CD4-positive, alpha-beta T cell treated with Interleukin-6 at 100 ng/mL for 8 hours (primary cell): ENCODE results near the gene PLCH2.

Experiments used
- DNase-seq: peaks from one replicate; pipeline ENCODE4 v3.0.0-alpha.2; 2020; ENCODE audit warnings: mixed read lengths, low spot score

PLCH2 gene

DNA sequence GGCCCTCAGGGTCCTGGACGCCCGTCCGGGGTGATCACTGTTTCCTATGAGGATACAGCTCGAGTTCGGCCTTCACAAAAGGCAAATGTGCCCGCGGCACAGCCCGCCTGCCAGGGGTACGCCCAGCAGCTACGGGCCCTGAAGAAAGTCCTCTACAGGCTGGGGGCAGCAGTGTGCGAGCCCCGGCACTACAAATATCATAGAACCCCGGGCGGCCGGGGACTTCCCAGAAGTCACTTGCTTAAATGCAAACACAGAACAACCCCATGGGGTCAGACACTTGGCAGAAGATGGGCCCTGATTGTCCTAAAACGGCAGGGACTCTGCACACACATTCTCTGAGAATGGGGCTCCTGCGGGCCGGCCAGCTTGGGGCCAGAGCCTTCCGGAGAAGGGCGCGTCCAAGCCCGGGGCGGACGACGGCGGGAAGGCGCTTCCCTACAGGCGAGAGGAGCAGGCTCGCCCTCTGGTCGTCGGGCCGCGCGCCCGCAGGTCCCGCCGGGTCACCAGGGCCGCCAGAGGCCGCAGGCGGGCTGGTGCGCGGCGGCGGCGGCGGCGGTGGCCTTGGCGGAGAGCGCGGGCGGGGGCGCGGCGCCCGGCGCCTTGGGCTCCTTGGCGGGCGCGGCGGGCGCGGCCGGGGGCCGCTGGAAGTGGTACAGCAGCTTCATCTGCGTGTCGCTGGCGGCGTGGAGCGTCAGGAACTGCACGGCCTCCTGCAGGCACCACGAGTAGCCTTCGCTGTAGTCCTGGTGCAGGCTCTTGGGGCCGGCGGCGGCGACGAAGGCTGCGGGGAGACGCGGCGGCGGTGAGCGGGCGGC is 53.1 kb downstream of the PLCH2 start:
- DNase-seq = peak; percentile 48

GRCh38 chr1:2529784-2530512 is 53.9 kb downstream of the PLCH2 start, which contains the start of gene HES5:
TSS of gene HES5 (minus strand) at chr1:2530263. CDS start at chr1:2530164, 99 bp downstream.
- no peak for DNase-seq

DNA sequence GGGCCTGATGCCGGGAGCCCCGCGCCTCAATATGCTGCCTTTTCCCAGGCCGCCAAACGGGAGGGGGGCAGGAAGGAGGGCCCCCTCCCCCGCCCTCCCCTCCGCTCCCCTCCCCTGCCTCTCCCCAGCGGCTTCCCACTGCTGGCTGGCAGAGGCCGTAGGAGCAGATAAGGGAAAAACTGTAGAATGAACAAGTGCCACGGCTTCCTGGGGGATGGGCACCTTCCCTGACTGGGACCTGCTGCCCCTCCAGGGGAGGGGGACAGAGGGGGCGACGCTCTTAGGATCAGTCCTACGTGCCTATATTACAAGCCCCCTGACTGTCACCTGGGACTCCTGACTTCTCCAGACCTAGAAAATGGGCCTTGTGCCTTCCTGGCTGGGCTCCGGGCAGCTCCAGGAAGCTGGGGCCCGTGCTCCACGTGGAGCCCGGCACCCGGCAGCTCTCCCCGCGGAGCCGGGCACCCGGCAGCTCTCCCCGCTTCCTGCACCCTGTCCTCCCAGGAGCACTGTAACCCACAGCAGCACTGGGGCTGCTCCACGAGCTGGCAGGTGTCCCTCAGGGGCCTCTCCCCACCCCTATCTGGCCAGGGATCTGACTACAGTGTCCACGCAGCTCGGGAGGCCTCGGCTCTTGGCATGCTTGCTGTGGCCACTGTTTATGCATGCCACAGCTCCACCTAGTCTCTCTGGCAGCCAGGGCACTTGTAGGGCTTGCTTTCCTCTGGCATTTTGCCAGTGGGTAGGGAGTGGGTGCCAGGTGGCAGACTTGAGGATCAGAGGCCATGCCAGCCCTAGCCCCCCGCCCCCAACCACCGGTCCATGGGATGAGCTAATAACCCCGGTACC is 54.6 kb downstream of the PLCH2 start:
- DNase-seq = no peak

DNA sequence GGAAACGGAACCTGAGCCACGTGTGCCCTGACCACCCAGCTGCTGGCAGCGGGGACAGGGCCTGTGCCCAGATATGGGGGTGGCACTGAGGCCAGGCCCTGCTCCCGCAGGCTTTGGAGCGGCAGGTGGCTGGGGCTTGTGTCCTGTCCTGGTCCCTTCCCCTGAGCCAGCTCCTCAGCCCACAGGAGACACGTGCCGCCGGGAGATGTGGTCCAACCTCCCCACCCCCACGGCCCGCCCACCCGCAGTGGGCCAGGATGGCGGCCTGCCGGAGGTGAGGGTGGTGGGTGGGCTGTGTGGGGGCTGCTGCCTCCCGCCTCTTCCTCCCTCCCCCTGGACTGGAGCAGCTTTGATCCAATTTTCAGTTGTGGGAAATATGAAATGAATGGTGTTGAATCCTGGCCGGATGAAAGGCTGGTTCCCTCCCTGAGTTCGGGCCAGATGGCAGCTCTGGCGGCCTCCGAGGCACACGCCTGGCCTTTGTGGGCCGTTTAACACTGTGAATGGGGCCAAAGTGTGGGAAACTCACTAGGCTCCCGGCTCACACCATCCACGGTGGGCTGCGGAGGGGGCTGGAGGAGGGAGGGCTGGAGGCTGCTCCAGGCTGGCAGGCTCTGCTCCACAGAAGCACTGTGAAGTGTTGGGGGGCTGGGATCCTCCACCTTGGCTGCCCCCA is 56.5 kb downstream of the PLCH2 start:
- DNase-seq = no peak

GRCh38 chr1:2533365-2533764 is 57.3 kb downstream of the PLCH2 start:
- no peak for DNase-seq

DNA sequence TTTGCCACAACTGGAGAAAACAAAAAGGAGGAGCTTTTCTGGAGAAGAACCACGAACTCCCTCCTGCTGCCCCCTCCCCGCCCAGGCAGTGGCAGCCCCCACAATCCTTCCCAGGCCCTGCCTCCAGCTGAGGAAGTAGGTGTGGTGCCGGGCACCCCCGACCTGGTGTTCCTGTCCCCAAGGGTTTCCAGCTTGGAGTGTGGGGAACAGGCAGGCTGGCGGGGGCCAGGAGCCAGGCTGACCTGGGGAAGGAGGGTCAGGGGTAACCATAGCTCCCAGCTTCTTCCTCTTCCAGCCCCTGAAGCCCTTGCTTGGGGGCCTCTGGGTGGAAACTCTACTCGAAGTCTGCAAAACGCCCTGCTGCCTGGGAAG is 58.2 kb downstream of the PLCH2 start:
- DNase-seq = no peak

GRCh38 chr1:2534687-2535441 is 58.8 kb downstream of the PLCH2 start:
- DNase-seq = no peak

DNA sequence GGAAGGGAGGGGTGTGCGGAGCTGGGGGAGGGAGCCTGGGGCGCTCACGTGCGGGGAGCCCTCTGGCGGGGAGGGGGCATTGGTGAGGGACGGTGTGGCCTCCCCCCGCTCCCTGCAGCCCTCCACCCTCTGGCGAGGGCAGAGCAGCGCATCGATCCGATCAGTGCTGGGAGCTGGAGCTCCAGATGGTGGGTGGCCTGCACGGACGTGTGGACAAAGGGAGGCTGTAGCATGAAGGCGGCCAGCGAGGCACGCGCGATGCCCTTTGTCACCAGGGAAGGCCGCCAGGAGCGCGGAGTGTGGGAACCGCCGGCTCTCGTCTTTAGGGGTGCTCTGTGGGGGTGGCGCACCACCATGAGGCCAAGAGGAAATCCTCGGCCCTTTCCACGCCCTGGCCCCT is 59.4 kb downstream of the PLCH2 start:
- DNase-seq = no peak

- no peak for DNase-seq
Observed at GRCh38 chr1:2535981-2536380, 59.9 kb downstream of the PLCH2 start.

DNA sequence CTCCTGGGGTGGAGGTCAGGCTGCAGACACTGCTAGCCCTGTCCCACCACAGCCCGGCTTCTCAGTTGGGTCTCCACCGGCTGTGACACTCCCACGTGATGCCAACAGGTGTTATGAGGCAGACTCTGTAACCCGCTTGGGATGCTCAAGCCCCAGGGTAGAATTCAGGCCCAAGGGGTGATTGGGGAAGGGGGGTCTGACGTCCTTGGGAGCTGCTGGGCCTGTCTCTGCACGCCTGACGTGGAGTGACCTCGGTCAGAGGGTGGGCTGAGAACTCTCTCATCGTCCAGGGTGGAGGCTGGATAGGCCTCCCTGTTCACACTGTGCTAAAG is 61.7 kb downstream of the PLCH2 start:
- DNase-seq = no peak

GRCh38 chr1:2538376-2538775 is 62.3 kb downstream of the PLCH2 start:
- no peak for DNase-seq

DNA sequence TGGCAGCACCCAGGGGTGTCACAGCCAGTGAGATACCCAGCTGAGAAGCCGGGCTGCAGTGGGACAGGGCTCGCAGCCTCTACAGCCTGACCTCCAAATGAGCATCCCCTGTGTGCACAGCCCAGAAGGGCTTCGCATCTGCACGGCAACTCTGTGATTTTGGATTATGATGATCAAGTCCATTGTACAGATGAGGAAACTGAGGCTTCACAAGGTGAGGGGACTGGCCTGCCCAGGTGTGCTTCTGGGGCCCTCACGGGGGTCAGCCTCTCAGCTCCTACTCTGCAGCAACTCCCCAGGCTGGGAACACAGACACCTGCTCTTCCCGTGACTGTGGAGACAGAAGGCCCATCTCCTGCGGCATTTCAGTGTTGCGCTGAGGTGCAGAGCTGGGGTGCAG is 62.8 kb downstream of the PLCH2 start:
- DNase-seq = no peak

GRCh38 chr1:2539312-2539907 is 63.3 kb downstream of the PLCH2 start:
- DNase-seq = no peak

DNA sequence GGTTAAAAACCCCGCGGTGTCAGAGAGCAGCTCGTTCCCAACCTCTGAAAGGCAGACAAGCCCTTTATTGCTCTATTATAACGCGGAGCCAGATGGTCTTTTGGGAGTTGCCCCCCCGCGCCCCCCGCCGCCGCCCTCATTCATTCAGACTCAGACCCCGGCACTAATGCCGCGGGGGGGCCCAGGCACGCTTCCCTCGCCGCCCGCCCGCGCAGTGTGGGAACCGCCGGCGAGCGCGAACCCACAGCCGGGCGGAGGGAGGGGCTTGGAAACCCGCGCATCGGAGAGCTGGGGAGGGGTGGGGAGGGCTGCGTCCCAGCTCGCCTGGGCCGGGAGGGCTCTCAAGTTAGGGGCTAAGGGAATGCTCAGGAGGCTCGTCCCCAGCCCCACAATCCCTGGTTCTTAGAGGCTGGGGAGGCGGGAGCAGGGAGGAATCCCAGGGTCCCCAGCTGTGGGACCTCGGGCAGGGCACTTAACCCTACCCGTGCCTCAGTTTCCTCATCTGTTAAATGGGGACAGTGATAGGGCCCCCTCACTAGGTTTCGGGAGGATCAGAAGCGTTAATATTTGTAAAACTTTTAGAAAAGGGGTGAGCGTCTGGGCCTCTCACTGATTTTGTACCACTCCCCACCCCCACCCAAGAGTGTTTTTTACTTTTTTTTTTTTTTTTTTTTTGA is 64.9 kb downstream of the PLCH2 start:
- no peak for DNase-seq

DNA sequence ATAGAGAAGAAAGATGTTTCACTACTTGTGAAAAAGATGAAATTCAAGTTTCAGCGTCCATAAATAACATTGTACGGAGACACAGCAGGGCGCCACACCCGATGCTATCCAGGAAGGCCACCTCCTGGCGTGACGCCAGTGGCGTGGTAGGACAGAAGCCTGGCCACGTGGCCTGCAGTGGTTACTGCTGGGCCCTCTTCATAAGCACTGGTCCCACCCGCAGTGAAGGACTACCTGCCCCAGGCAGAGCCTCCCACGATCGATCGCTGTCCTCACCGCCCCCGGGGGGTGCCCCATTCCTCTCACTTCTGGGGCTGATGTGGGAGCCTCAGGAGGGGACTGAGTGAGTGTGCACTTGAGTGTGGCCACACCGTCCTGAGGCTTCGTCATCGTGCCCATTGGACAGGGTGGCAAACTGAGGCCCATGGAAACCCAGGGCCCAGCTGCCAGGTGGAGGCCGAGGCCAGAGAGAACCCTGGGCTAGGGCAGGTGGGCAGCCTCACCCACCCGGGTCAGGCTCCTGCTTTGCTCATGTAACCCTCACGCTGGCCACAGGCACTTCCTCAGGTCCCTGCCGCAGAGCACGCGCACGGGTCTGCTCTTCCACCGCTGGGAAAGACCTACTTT is 65.6 kb downstream of the PLCH2 start:
- no peak for DNase-seq

DNA sequence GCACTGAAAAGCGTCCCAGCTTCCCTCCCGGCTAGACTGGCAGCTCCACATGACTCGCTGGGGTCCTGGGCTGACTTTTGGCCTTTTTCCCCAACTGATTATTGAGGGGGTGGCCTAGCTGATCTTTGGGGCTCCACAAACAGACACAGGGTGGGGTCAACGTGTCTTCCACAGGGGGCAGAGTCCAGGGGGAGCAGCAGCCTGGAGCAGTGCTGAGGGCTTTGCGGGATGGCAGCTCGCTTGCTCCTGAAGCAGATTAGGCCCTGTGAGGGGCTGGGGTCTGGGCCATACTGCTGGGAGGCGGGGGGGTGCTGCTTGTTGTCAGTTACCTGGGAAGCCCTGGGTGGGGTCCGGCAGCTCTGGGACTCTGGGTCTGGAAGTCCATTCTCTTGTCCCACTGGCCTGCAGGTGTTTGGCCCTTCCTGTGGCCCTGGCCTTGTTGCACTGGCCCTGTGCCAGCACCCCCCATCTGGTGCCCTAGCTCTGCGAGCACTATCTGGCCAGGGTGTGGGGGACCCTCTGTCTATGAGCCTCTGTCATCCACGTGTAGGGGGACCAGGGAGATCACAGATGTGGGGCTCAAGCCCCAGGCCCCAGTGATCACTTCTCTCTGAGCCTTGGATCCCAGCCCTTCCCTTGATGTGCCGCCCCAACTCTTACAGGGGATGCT is 66.3 kb downstream of the PLCH2 start:
- no peak for DNase-seq

DNA sequence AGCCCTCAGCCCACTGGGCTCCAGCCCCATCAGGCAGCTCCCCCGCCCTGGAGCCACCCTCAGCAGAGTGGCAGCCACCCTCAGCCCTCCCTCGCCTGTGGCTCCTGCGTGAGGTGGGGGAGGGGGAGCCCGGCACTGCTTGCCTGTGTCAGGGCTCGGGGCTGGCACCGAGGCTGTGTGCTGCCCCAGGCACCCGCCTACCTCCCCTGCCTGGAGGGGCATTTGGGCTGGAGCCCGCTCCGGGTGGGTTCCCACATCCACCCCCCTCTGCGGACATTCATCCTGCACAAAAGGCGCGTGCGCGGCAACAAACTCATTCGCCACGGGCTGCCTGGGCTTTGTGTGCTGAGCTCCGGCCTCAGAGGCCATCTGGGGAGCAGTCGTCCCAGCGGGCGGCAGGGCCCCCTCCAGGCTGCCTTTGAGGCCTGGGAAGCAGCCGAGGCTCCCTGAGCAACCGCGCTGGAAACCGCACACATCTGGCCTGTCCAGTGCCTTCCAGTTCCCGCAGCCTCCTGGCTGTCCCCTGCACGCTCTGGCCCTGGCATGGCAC is 67.5 kb downstream of the PLCH2 start:
- peak; percentile 50 for DNase-seq

DNA sequence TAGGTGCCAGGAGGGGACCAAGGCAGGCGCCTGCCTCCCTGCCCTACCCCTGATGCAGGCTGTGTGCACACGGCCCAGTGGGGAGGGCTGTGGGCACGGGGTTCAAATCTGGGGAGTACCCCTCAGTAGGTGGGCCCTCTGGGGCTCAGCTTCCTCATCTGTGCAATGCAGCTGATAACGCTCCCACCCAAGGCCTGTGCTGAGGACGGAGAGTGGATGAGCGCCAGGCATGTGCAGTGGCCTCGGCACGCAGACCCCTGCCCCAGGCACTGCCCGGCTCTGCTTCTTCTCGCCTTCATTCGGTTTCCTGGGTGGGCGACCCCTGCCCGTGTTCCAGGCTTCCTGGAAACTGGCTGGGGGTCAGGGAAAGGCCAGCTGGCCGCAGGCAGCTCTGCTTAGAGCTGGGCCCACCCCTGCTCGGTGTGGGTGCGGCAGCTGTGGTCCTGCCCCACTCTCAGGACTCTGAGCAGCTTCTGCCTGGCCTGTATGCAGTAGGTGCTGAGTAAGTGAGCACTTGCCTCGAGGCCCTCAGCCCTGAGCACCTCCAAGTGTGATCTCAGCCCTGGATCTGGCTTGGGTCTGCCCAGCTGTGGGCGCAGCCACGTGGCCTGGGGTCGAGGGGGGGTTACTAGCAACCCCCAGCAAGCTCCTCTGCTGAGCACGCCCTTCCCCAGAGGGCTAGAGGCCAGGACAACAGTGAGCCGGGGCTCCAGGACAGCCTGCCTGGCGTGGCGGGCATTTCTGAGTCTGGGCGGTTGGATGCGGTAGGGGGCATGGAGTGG is 68.2 kb downstream of the PLCH2 start:
- DNase-seq = no peak
